ENCODE data around the gene DOLPP1. TPM values are rescaled to one million over a fixed set of nuclear protein-coding genes. Genes with fewer than 3 reads are reported as not detected.

DOLPP1 gene
- total and polyA plus RNA-seq, 2 experiments from 2014 or later = 19.0 to 19.3 TPM

DNA sequence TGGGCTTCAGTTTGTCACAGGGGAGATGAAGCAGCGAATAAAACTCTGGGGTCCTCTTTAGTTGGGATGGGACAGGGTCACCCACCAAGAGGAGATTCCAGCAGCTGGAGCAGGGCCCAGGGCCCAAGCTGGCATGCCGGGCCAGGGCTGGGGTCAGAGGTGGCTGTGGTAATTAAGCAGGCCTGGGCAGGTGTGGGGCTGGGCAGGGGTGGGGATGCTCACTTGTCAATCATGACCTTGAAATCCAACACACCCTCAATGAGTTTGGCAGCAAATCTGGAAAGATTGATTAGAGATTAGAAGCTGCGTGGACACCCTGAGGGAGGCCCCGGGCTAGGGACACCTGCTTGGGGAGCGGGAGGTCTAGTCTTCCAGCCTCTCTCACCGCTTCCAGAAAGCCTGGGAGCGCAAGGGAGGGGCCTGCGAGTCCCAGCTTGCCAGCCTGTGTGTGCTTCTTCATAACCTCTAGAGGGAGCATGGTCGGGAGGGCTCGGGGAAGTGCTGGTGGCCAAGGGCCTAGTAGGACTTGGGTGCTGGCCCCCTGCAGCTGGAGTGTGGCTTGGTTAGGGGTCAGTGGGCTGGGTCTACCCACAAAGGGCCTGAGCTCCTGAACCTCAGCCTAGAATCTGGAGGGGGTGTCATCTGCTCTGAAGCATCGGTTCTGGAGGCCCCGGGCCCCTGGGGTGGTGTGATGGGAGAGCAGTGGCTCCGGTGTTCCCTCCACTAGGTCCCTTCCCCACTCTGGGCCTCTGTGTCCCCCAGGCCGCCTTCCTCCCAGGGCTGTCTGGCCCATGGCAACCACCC is 22.1 kb downstream of the DOLPP1 start:
- Histone ChIP-seq H3K9me3 (ENCODE audit: low read depth) (no peaks in the 10 kb centered on the region), H3K4me3 (no peak overlapping the region), H3K27me3 (no peaks in the 10 kb centered on the region), H3K36me3 (no peaks in the 10 kb centered on the region), H3K4me1 (ENCODE audit: low read depth) (no peaks in the 10 kb centered on the region), H3K27ac (no peak overlapping the region)
- DNase-seq (ENCODE audit: low read depth in 1 of 2, low spot score in 1 of 2) = peak; percentile 62 to 67
- TF ChIP-seq, protein P1, sequence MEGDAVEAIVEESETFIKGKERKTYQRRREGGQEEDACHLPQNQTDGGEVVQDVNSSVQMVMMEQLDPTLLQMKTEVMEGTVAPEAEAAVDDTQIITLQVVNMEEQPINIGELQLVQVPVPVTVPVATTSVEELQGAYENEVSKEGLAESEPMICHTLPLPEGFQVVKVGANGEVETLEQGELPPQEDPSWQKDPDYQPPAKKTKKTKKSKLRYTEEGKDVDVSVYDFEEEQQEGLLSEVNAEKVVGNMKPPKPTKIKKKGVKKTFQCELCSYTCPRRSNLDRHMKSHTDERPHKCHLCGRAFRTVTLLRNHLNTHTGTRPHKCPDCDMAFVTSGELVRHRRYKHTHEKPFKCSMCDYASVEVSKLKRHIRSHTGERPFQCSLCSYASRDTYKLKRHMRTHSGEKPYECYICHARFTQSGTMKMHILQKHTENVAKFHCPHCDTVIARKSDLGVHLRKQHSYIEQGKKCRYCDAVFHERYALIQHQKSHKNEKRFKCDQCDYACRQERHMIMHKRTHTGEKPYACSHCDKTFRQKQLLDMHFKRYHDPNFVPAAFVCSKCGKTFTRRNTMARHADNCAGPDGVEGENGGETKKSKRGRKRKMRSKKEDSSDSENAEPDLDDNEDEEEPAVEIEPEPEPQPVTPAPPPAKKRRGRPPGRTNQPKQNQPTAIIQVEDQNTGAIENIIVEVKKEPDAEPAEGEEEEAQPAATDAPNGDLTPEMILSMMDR (IDR thresholded peaks at IDR 0.05; ENCODE audit: low read depth, low read length) = peak; percentile 69

DNA sequence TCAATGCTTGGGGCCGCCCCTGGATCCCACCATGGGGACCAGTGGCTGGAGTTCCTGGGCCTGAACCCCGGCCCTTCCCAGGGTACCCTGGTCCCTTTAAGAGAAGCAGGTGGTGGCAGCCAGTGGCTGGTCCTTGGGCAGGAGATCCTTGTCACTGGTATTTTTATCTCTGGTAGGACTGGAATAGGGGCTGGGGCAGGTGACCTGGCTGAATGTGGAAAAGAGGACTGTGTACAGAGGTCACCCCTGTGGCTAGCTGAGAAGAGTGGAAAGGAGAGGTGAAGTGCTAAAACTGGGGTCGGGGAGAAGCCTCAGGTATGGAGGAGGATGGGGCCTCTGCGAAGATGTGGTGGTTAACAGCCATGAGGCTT is 22.7 kb downstream of the DOLPP1 start:
- no peak overlapping the region for H3K27ac ChIP-seq
- H3K9me3 ChIP-seq (ENCODE audit: low read depth) = no peaks in the 10 kb centered on the region

DNA sequence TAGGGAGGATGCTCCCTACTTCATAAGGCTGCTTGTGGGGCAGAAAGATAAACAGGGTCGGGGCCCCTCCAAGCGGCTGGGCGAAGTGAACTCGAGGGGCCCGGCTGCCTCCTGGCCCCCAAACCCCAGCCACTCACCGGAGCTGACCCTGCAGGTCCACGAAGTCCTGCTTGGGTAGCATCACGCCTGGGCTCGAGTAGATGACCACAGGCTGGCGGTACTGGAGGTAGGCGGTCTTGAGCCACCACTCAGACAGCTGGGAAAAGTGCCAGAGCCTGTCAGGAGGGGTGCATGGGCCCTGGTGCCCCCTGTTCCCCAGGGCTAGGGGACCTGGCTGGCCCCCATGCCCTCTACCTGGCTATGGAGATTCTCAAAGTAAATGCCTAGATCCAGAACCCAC is 23.1 kb downstream of the DOLPP1 start:
- Histone ChIP-seq H3K4me3 (no peak overlapping the region), H3K4me1 (ENCODE audit: low read depth) (no peaks in the 10 kb centered on the region), H3K36me3 (no peaks in the 10 kb centered on the region), H3K9me3 (ENCODE audit: low read depth) (no peaks in the 10 kb centered on the region), H3K27me3 (no peaks in the 10 kb centered on the region), H3K27ac (no peak overlapping the region)
- TF ChIP-seq, protein P1 (IDR thresholded peaks at IDR 0.05; ENCODE audit: low read depth, low read length) = no peak
- no peak for DNase-seq (ENCODE audit: low read depth in 1 of 2, low spot score in 1 of 2)

More for the DNA sequence above, 22.7 kb downstream of the DOLPP1 start:
- TF ChIP-seq, protein P1 (IDR thresholded peaks at IDR 0.05; ENCODE audit: low read depth, low read length) = no peak
- H3K4me3 ChIP-seq = no peak overlapping the region
- DNase-seq (ENCODE audit: low read depth in 1 of 2, low spot score in 1 of 2) = no peak
- H3K36me3 ChIP-seq = no peaks in the 10 kb centered on the region
- H3K27me3 ChIP-seq = no peaks in the 10 kb centered on the region
- no peaks in the 10 kb centered on the region for H3K4me1 ChIP-seq (ENCODE audit: low read depth)

DNA sequence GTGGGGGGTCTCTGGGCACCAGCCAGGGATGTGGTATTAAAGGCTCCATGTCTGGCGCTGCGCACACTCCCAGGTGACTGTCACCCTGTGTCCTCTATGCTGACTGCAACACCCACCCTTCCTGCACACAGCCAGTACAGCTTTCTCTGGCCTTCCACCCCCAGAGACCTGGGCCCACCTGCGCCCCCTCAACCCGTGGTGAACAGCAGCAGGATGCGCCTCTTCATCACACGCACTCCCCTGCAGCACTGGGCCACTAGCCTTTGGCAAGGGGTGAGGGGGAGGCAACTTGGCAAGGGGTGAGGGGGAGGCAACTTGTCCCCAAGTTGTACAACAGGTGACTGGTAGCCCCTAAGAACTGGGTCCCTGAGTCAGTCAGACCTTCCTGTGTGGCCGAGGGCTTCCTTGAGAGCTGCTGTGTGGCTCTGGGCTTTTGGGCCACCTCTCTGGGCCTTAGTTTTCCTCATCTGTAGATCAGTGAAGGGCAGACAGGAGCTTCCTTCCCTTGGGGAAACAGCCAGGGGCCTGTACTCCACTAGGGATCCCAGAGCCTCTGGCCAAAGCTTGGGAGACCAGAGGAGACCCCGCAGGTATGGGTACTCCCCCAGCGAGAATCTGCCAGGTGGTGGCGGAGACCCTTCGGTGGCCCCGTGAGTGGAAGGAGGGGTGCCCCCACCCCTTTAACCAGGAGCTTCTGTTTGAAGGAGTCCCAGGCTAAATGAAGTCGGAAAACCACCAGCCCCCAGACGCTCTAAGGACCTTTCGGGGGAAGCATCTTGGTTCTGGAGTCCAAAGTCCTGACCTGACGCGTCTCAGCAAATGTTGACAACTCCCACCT is 25.2 kb downstream of the DOLPP1 start:
- no peaks in the 10 kb centered on the region for H3K36me3 ChIP-seq
- no peaks in the 10 kb centered on the region for H3K27me3 ChIP-seq
- TF ChIP-seq, protein P1 (IDR thresholded peaks at IDR 0.05; ENCODE audit: low read depth, low read length) = no peak
- H3K27ac ChIP-seq = no peak overlapping the region
- no peaks in the 10 kb centered on the region for H3K9me3 ChIP-seq (ENCODE audit: low read depth)
- no peak overlapping the region for H3K4me3 ChIP-seq
- no peaks in the 10 kb centered on the region for H3K4me1 ChIP-seq (ENCODE audit: low read depth)
- no peak for DNase-seq (ENCODE audit: low read depth in 1 of 2, low spot score in 1 of 2)

DNA sequence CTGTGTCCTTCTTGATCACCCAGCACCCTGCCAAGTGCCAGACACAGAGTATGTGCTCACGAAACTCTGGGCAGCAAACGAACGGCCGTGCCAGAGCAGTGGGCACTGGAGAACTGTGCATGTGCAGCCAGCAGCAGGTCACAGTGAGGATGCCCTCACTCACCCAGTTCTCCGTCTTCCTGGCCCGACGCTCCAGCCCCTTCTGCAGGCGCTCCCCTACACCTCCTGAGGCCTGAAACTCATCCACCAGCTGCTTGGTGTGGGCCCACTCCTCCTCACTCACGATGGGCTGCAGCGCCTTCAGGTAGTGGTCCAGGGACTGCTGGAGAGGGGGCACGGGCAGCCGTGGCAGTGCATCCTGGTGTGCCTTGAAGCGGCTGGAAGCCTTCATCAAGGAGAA is 26.7 kb downstream of the DOLPP1 start:
- DNase-seq (ENCODE audit: low read depth in 1 of 2, low spot score in 1 of 2) = no peak
- Histone ChIP-seq H3K27ac (no peak overlapping the region), H3K9me3 (ENCODE audit: low read depth) (no peaks in the 10 kb centered on the region), H3K27me3 (no peaks in the 10 kb centered on the region), H3K36me3 (no peaks in the 10 kb centered on the region), H3K4me3 (no peak overlapping the region), H3K4me1 (ENCODE audit: low read depth) (no peaks in the 10 kb centered on the region)
- TF ChIP-seq, protein P1 (IDR thresholded peaks at IDR 0.05; ENCODE audit: low read depth, low read length) = no peak
